GM12892 (cell line): ENCODE results near the gene GADD45G.

Source experiments
- DNase-seq: peaks from one replicate; pipeline ENCODE4 v3.0.0; 2011; ENCODE audit not compliant: insufficient read length
- FAIRE-seq: peaks from 2 replicates; lab custom pipeline; 2011; peaks lifted over from hg19 to GRCh38; lab: Jason Lieb, UNC
- POLR2A ChIP-seq: IDR thresholded peaks from 2 replicates; pipeline ENCODE4 v1.6.1; 2011; ENCODE audit warnings: low read depth, low read length, control low read depth
- POLR2AphosphoS5 ChIP-seq: IDR thresholded peaks from 2 replicates; pipeline ENCODE4 v1.6.1; 2011; ENCODE audit warnings: low read depth, low read length, control low read depth
- TAF1 ChIP-seq: IDR thresholded peaks from 2 replicates; pipeline ENCODE4 v1.6.1; 2011; ENCODE audit warnings: low read depth, mild to moderate bottlenecking, control low read depth, low read length, borderline replicate concordance

Gene GADD45G

DNA sequence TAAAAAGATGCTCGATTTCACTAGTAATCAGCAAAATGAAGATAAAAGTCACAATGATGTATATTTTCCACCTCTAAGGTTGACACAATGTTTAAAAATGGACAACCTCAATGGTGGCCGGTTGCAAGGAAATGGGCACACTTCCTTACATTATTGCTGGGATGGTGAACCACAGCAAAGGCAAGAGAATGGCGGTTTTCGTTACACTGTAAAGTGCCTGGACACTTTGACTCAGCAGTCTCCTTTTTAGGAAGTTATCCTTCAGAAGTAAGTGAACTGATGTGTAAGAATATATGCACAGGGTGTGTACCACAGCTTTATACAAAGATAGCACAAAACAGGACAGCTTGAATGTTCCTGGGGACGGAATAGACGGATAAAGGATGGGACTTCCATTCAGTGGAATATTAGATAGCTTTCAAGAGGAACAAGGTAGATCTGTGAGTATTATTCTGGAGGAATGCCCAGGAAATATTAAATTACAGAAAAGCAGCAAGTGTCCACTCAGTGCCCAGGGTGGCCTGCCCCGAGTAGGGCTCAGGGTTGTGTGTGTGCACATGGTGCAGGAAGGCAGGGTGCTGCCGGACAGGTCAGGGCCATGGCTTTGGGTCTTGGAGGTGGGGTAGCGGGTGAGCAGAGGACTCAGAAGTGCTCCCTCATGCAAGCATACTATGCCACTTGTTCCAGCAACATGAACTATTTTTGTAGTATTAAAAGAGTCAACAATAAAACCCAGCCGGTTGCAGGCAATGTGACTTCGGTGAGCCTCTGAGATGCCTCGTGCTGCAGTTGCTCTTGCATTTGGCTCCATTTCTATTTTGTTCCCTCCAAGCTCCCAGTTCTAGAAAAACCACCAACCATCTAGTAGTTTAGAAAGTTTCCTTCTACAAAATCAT, 24.5 kb downstream of the GADD45G start:
- DNase-seq (no peak), FAIRE-seq (no peak)
- TF ChIP-seq POLR2A (no peak), POLR2AphosphoS5 (no peak), TAF1 (no peak)

DNA sequence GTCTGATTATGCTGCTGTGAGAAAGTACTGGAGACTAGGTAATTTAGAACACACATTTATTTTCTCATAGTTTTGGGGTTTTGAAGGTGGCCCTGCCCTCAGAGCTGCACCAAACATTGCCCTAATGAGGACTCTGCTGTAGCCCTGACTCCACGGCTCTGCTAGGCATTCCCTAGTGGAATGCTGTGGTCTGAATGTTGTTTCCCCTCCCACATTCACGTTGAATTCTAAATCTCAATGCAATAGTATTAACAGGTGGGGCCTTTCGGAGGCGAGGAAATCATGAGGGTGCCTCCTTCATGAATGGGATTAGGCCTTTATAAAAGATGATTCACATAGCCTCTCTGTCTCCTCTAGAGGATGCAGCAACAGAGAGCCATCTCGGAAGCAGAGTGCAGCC, 25.7 kb downstream of the GADD45G start:
- no peak for DNase-seq
- TF ChIP-seq POLR2AphosphoS5, result no peak
- TF ChIP-seq TAF1, result no peak
- no peak for TF ChIP-seq POLR2A
- FAIRE-seq, result no peak

DNA sequence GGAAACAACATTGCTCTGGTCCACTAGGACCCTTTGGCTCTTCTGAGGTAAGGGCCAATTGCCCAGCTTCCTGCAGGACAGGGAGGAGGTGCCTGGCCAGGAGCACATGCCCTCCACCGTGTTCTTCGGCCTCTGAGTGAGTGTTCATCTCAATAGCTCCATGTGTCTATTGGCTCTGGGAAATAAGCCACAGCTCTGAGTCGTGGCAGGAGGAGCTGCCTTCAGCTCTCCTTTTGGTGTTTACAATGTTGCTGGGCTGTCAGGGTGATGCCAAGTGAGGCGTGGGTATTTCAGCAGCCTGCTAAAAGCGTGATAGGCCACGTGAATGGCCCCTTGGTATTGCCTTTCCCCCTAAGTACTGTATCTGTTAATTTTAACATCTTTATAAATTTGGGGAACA, 26.6 kb downstream of the GADD45G start:
- TF ChIP-seq POLR2A, result no peak
- TF ChIP-seq TAF1, result no peak
- no peak for TF ChIP-seq POLR2AphosphoS5
- FAIRE-seq, result no peak
- no peak for DNase-seq

DNA sequence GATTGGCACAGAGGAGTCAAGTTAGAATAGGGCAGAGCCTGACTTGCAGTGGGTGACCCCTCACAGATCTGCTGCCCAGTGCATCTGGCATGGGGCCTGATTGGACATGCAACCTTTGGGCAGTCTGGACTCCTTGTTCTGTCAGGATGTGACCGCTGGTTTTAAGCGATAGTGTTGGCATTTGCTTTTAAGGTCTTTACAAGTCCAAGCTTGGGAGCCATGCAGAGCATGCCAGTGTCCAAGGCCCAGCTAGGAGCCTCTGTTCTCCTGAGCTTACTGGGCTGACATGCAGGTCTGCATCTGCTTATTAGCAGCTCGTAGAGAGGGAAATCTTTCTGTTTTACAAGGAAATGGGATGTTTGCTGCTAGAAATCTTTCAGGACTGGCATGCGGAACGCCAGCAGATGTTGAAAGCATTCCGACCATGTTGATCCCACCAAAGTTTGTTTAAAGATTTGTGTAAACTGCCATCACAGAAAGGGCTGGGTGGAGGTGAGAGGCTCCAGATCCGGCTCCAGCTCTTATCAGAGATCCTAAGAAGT, 27.5 kb downstream of the GADD45G start:
- DNase-seq, result no peak
- TF ChIP-seq TAF1 (no peak), POLR2A (no peak)
- no peak for FAIRE-seq

DNA sequence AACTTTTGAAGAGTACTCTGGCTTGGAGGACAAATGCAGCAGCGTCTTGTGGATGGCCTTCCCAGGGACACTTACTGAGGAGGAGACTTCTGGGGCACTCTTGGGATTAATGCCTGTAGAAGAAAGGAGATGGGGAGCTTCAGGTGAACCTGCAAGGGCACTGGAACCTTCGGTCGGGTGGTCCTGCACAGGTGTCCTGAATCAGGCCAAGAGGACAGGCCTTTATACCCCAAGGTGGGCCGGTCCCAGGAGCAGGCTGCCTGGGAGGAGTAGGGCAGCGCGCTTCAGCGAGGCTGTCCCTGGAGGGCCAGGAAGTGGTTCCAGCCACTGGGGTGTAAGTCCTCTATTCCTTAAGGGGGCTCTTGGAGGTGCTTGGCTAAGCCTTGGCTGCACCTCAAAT, 27.9 kb downstream of the GADD45G start:
- DNase-seq (no peak), FAIRE-seq (no peak)
- TF ChIP-seq TAF1, result no peak
- TF ChIP-seq POLR2A, result no peak
- no peak for TF ChIP-seq POLR2AphosphoS5

DNA sequence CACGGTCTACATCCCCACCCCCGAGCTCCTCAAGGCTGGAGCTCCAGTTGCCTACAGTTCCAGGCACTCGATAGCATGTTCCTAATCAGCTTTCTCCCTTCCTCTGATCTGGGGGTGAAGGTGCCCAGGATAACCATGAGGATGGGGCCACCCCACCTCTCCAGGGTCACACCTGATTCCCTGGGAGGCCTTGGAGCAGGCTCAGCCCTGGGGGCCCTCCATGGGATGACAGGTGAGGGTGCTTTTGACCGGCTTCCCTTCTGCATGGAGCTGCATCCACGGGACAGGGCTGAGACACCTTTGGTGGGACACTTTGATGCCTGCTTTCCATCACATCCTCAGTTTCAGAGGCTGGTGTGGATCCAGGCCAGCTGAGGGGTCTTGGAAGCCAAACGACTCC, 28.6 kb downstream of the GADD45G start:
- FAIRE-seq (no peak), DNase-seq (no peak)
- no peak for TF ChIP-seq POLR2AphosphoS5
- TF ChIP-seq POLR2A, result no peak
- TF ChIP-seq TAF1, result no peak

DNA sequence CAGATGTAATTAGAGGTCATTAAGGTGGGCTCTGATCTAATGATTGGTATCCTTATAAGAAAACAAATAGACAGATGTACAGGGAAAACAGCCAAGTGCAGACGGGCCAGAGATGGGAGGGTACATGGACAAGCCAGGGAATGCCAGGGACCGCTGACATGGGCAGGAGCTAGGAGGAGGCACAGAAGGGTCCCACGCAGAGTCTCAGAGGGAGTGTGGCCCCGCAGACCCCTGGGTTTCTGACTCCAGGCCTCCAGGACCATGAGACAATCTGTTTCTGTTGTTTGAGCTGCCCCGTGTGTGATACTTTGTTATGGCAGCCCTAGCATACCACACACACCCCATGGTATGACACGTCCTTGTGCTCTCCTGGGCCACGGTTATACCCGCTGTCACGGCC, 29.1 kb downstream of the GADD45G start:
- no peak for TF ChIP-seq POLR2A
- TF ChIP-seq POLR2AphosphoS5, result no peak
- no peak for TF ChIP-seq TAF1
- FAIRE-seq (no peak), DNase-seq (no peak)

DNA sequence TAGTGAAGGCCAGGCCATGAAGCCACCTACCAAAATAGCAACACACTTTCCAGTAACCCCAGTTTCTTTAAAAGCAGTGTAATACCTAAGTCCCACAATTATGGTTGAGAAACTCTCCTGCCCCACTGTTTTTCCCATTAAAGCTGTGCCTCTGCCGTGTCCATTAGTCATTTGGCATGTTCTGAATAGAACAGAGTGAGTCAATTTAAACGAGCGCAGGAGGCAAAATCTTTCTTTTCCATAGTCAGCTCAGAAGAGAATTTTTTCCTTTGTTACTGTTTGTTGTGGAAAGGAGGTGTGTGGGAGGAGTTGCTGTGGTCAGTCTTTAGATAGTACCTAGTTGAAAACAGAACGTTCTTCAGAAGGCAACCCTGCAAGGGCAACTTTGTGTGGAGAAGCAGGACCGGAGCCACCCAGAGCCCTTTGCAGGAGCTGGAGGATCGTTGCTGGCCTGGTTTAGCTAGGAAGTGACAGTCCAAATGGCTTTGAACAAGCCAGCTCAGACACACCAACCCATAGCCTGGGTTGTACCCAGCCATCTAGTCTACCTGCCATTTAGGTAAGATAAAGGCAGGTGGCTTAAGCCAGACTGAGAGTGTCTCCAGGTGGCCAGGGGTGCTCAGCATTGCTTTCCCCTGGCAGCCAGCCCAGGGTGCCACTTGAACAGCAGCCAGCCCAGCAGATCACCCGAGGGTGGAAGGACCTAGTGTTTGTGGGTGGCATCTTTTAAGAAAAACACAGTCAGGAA, 30.4 kb downstream of the GADD45G start:
- TF ChIP-seq TAF1, result no peak
- TF ChIP-seq POLR2AphosphoS5, result no peak
- no peak for TF ChIP-seq POLR2A
- DNase-seq, result no peak
- no peak for FAIRE-seq

DNA sequence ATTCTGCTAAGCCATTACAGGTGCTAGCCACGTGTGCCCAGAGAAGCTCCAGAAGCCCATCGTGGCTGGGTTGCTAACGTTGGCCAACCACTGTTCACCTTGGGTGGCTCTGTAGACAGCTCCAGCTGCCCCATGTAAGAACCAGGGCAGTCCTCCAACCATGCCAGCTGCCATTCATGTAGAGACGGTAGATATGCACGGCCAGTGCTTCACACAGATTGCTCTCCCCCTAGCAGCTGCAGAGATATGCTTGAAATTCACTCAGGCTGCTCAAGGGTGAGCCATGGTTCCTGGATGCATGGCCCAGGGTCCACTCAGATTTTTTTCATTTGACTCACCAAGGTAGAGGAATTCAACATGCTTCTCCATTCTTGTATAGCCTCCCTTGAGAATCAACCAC, 31.0 kb downstream of the GADD45G start:
- FAIRE-seq (no peak), DNase-seq (no peak)
- TF ChIP-seq POLR2AphosphoS5 (no peak), POLR2A (no peak), TAF1 (no peak)

DNA sequence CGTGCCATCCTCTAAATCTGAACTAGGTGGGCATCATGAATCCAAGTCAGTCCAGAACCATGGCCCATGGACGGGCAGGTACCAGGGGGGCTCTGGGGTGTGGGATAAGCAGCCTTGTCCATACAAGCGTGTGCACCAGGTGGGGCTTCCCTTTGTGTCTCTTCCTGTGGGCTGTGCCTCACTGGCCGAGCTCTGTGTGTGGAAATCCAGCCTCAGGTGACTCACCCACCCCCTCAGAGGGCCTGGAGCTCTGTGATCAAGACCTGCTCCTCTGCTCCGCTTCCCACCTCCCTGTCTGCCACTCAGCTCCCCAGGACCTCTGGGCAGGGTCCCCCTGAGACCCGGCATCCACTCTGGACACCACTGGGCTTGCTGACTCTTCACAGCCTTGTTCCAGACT, 33.0 kb downstream of the GADD45G start:
- DNase-seq, result no peak
- FAIRE-seq, result no peak

DNA sequence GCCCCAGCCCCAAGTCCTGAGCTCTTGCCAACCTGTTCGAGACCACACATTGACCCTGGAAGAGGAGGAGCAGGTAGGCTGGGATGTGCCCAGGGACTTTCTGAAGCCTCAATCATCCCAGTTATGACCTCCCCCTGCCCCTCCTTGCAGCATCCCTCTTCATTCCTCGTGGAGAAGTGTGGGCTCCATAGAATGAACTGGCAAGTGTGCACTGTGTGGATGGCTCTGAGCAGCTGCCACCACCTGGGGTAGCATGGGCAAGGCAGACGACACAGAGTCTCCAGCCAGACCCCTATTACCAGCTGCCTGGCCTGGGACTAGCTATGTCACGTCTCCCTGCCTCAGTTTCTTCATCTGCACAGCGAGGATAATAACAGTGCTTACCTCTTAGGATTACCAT, 33.5 kb downstream of the GADD45G start:
- TF ChIP-seq POLR2A (no peak), TAF1 (no peak), POLR2AphosphoS5 (no peak)
- no peak for DNase-seq
- no peak for FAIRE-seq

More for the DNA sequence above, 33.0 kb downstream of the GADD45G start:
- TF ChIP-seq TAF1, result no peak
- TF ChIP-seq POLR2A, result no peak
- TF ChIP-seq POLR2AphosphoS5, result no peak
